Measurements from ENCODE around the gene MUC5B. TPM values are rescaled to one million over a fixed set of nuclear protein-coding genes. Genes with fewer than 3 reads are reported as not detected.
"Not testable (repeated sequence)": the region's sequence is repeated elsewhere in the genome, so short reads cannot be mapped to it uniquely, and the experiment has no call there.

Gene MUC5B
- total RNA-seq, 1 experiment from 2014 or later, result 1.6 TPM

- no peak overlapping the region for H3K4me3 Mint-ChIP-seq
- ATAC-seq (no peak), DNase-seq (ENCODE audit: low spot score) (no peak)
- H3K4me1 Mint-ChIP-seq, result no peaks in the 10 kb centered on the region
- H3K9me3 Mint-ChIP-seq, result peaks cover 68% of the 10 kb centered on the region
- no peak overlapping the region for H3K27ac Mint-ChIP-seq
- H3K27me3 Mint-ChIP-seq (ENCODE audit: low read depth), result peaks cover 51% of the 10 kb centered on the region
- ChIA-PET CTCF (no interaction called here), POLR2A (no interaction called here)
- TF ChIP-seq ZNF219 (CRISPR knock-in tag; IDR thresholded peaks at IDR 0.05; ENCODE audit: borderline replicate concordance), result no peak
- no peak for TF ChIP-seq ZMAT4 (CRISPR knock-in tag; IDR thresholded peaks at IDR 0.05)
- no peak for TF ChIP-seq MYBL2 (CRISPR knock-in tag; IDR thresholded peaks at IDR 0.05)
- peaks cover 24% of the 10 kb centered on the region for H3K36me3 Mint-ChIP-seq
Measured at GRCh38 chr11:1211838-1212237, 11.0 kb upstream of the MUC5B start.

- CTCF ChIA-PET; H3K4me3 Mint-ChIP-seq; H3K27ac Mint-ChIP-seq; ATAC-seq; DNase-seq (ENCODE audit: low spot score); H3K4me1 Mint-ChIP-seq: not testable (repeated sequence)
- POLR2A ChIA-PET, result interaction anchor here (0.6 kb wide), 1 partner anchor 65 kb away, joined by 3 read pairs; no protein-coding TSS in a partner anchor
- H3K36me3 Mint-ChIP-seq, result peaks cover 15% of the 10 kb centered on the region
- H3K27me3 Mint-ChIP-seq (ENCODE audit: low read depth), result peaks cover 51% of the 10 kb centered on the region
- peaks cover 50% of the 10 kb centered on the region for H3K9me3 Mint-ChIP-seq
Measured at GRCh38 chr11:1215826-1216225, 7.0 kb upstream of the MUC5B start.

GRCh38 chr11:1217151-1217550 lies 5.7 kb upstream of the MUC5B start:
- no peak overlapping the region for H3K4me3 Mint-ChIP-seq
- CTCF ChIA-PET, result no interaction called here
- POLR2A ChIA-PET, result interaction anchor here (0.7 kb wide), 1 partner anchor 15 kb away, joined by 3 read pairs; no protein-coding TSS in a partner anchor
- H3K27me3 Mint-ChIP-seq (ENCODE audit: low read depth), result peaks cover 38% of the 10 kb centered on the region
- ATAC-seq (no peak), DNase-seq (ENCODE audit: low spot score) (no peak)
- no peaks in the 10 kb centered on the region for H3K4me1 Mint-ChIP-seq
- TF ChIP-seq, protein P1, sequence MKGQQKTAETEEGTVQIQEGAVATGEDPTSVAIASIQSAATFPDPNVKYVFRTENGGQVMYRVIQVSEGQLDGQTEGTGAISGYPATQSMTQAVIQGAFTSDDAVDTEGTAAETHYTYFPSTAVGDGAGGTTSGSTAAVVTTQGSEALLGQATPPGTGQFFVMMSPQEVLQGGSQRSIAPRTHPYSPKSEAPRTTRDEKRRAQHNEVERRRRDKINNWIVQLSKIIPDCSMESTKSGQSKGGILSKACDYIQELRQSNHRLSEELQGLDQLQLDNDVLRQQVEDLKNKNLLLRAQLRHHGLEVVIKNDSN (CRISPR knock-in tag; IDR thresholded peaks at IDR 0.05), result no peak
- no peak for TF ChIP-seq ATF6 (CRISPR knock-in tag; IDR thresholded peaks at IDR 0.05)
- no peak for TF ChIP-seq ZNF219 (CRISPR knock-in tag; IDR thresholded peaks at IDR 0.05; ENCODE audit: borderline replicate concordance)
- TF ChIP-seq SMAD3 (CRISPR knock-in tag; IDR thresholded peaks at IDR 0.05; ENCODE audit: borderline replicate concordance), result no peak
- TF ChIP-seq ETV6 (CRISPR knock-in tag; IDR thresholded peaks at IDR 0.05), result no peak
- no peak for TF ChIP-seq ZNF396 (CRISPR knock-in tag; IDR thresholded peaks at IDR 0.05; ENCODE audit: borderline replicate concordance)
- TF ChIP-seq RORB (CRISPR knock-in tag; IDR thresholded peaks at IDR 0.05), result no peak
- TF ChIP-seq ZMAT4 (CRISPR knock-in tag; IDR thresholded peaks at IDR 0.05), result no peak
- TF ChIP-seq FOXJ3 (CRISPR knock-in tag; IDR thresholded peaks at IDR 0.05; ENCODE audit: borderline replicate concordance), result no peak
- TF ChIP-seq IRF1 (CRISPR knock-in tag; IDR thresholded peaks at IDR 0.05), result no peak
- TF ChIP-seq, protein P2, sequence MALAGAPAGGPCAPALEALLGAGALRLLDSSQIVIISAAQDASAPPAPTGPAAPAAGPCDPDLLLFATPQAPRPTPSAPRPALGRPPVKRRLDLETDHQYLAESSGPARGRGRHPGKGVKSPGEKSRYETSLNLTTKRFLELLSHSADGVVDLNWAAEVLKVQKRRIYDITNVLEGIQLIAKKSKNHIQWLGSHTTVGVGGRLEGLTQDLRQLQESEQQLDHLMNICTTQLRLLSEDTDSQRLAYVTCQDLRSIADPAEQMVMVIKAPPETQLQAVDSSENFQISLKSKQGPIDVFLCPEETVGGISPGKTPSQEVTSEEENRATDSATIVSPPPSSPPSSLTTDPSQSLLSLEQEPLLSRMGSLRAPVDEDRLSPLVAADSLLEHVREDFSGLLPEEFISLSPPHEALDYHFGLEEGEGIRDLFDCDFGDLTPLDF (CRISPR knock-in tag; IDR thresholded peaks at IDR 0.05), result no peak
- TF ChIP-seq, protein P3, sequence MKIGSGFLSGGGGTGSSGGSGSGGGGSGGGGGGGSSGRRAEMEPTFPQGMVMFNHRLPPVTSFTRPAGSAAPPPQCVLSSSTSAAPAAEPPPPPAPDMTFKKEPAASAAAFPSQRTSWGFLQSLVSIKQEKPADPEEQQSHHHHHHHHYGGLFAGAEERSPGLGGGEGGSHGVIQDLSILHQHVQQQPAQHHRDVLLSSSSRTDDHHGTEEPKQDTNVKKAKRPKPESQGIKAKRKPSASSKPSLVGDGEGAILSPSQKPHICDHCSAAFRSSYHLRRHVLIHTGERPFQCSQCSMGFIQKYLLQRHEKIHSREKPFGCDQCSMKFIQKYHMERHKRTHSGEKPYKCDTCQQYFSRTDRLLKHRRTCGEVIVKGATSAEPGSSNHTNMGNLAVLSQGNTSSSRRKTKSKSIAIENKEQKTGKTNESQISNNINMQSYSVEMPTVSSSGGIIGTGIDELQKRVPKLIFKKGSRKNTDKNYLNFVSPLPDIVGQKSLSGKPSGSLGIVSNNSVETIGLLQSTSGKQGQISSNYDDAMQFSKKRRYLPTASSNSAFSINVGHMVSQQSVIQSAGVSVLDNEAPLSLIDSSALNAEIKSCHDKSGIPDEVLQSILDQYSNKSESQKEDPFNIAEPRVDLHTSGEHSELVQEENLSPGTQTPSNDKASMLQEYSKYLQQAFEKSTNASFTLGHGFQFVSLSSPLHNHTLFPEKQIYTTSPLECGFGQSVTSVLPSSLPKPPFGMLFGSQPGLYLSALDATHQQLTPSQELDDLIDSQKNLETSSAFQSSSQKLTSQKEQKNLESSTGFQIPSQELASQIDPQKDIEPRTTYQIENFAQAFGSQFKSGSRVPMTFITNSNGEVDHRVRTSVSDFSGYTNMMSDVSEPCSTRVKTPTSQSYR (CRISPR knock-in tag; IDR thresholded peaks at IDR 0.05), result no peak
- TF ChIP-seq CREB1 (CRISPR knock-in tag; IDR thresholded peaks at IDR 0.05), result no peak
- no peak for TF ChIP-seq NFATC4 (CRISPR knock-in tag; IDR thresholded peaks at IDR 0.05)
- TF ChIP-seq OVOL2 (CRISPR knock-in tag; IDR thresholded peaks at IDR 0.05; ENCODE audit: borderline replicate concordance), result no peak
- TF ChIP-seq FOXK1 (CRISPR knock-in tag; IDR thresholded peaks at IDR 0.05), result no peak
- TF ChIP-seq GTF2I (CRISPR knock-in tag; conservative IDR thresholded peaks at IDR 0.05), result no peak
- TF ChIP-seq ZNF317 (CRISPR knock-in tag; IDR thresholded peaks at IDR 0.05; ENCODE audit: borderline replicate concordance, low read depth), result no peak
- H3K9me3 Mint-ChIP-seq, result peaks cover 37% of the 10 kb centered on the region
- peaks cover 3% of the 10 kb centered on the region; the same call in 1 of the 2 replicates for H3K36me3 Mint-ChIP-seq
- H3K27ac Mint-ChIP-seq, result no peak overlapping the region

Measured in WTC11 (cell line).